ENCODE measurements around the gene UGGT2. TPM values are rescaled to one million over a fixed set of nuclear protein-coding genes. Genes with fewer than 3 reads are reported as not detected.
"Not testable (repeated sequence)": the region's sequence is repeated elsewhere in the genome, so short reads cannot be mapped to it uniquely, and the experiment has no call there.

The UGGT2 gene
- total RNA-seq, 4 donors from 2014 or later, result 19.5 to 148 (median 41.0) TPM

DNA sequence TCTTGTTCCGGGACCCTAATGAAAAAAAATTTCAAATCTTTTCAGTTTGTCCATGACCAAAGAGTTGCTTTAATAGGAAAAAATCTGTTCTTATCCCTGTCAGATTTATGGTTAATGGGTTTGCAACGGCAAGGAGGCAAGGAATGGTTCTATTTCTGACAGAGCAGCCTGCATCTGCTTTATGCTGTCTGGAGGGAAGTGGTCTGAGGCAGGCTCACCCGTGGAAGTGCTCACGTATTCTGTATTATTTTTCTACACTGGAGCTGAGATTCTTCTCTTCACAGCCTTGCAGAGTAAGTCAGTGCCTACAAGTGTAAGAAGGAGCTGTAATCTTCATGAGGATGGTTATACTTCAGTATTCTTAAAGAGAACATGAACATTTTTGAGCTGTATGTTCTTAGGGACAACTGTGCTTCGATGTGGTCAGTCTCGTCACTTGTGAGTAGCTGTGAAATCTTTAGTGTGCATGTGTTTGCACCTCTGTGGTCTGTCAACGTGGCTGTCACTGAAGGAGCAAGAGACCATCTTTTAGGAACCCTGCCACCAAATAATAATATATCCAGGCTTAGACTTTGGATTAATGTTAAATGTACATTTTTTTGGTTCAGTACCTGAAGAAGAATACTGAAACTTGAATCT is 262.0 kb downstream of the UGGT2 start:
- TF ChIP-seq CTCF (IDR thresholded peaks at IDR 0.05), result no peak
- no peak for TF ChIP-seq POLR2AphosphoS5 (IDR thresholded peaks at IDR 0.05)
- no peak for TF ChIP-seq EP300 (IDR thresholded peaks at IDR 0.05; ENCODE audit: low read depth)
- no peak for TF ChIP-seq POLR2A (IDR thresholded peaks at IDR 0.05)
- H3K4me1 ChIP-seq, result no peaks in the 10 kb centered on the region
- no peaks in the 10 kb centered on the region for H3K9me3 ChIP-seq
- H3K27ac ChIP-seq, result no peak overlapping the region
- no peaks in the 10 kb centered on the region for H3K27me3 ChIP-seq
- H3K36me3 ChIP-seq, result peaks cover 0 to 54% (median 23%) of the 10 kb centered on the region in 4 donors
- in situ Hi-C loops (cut with MboI; ENCODE audit: low pct_ligation_motif_present in 1 of 4, low pct_unique_long_range_greater_than_20kb in 1 of 4, low sequenced_read_pairs in 3 of 4) (no loop called here), intact Hi-C loops (cut with DNase I; ENCODE audit: low total_unique reads) (no loop called here)
- no peak for DNase-seq
- no peak overlapping the region for H3K4me3 ChIP-seq
- 88 to 100% methylated on average over 1 to 7 of the region's 7 CpGs for WGBS, 2 donors (ENCODE audit: low coverage in 1 of 2)

GRCh38 chr13:95789315-95789714 is 263.9 kb downstream of the UGGT2 start:
- H3K27ac ChIP-seq; H3K4me1 ChIP-seq; DNase-seq; H3K27me3 ChIP-seq; H3K4me3 ChIP-seq; H3K9me3 ChIP-seq; intact Hi-C loops (cut with DNase I; ENCODE audit: low total_unique reads); in situ Hi-C loops (cut with MboI; ENCODE audit: low pct_ligation_motif_present in 1 of 4, low pct_unique_long_range_greater_than_20kb in 1 of 4, low sequenced_read_pairs in 3 of 4): not testable (repeated sequence)
- H3K36me3 ChIP-seq, result peaks cover 0 to 54% (median 22%) of the 10 kb centered on the region in 4 donors

- peaks cover 0 to 53% (median 20%) of the 10 kb centered on the region in 4 donors for H3K36me3 ChIP-seq
- no peak overlapping the region for H3K27ac ChIP-seq
- 42 to 43% methylated on average over 2 of the region's 2 CpGs for WGBS, 2 donors (ENCODE audit: low coverage in 1 of 2)
- H3K4me1 ChIP-seq, result peaks cover 0 to 8% (median 3%) of the 10 kb centered on the region in 4 donors
- no peak overlapping the region for H3K4me3 ChIP-seq
- no peak for DNase-seq
- H3K9me3 ChIP-seq, result no peaks in the 10 kb centered on the region
- H3K27me3 ChIP-seq, result no peaks in the 10 kb centered on the region
- intact Hi-C loops (cut with DNase I; ENCODE audit: low total_unique reads), result no loop called here
- in situ Hi-C loops (cut with MboI; ENCODE audit: low pct_ligation_motif_present in 1 of 4, low pct_unique_long_range_greater_than_20kb in 1 of 4, low sequenced_read_pairs in 3 of 4), result no loop called here
- no peak for TF ChIP-seq EP300 (IDR thresholded peaks at IDR 0.05; ENCODE audit: low read depth)
- no peak for TF ChIP-seq CTCF (IDR thresholded peaks at IDR 0.05)
- TF ChIP-seq POLR2AphosphoS5 (IDR thresholded peaks at IDR 0.05), result no peak
- no peak for TF ChIP-seq POLR2A (IDR thresholded peaks at IDR 0.05)
These were observed 265.1 kb downstream of the UGGT2 start for GRCh38 chr13:95788100-95788463.

GRCh38 chr13:95787356-95788099 is 265.7 kb downstream of the UGGT2 start:
- peaks cover 0 to 48% (median 20%) of the 10 kb centered on the region in 4 donors for H3K36me3 ChIP-seq
- WGBS, 2 donors (ENCODE audit: low coverage in 1 of 2), result 33 to 40% methylated on average over 1 of the region's 1 CpG

More at GRCh38 chr13:95787356-95788099, 265.7 kb downstream of the UGGT2 start:
- Histone ChIP-seq H3K9me3 (no peaks in the 10 kb centered on the region), H3K27ac (no peak overlapping the region), H3K27me3 (no peaks in the 10 kb centered on the region), H3K4me3 (no peak overlapping the region), H3K4me1 (peaks cover 0 to 8% (median 3%) of the 10 kb centered on the region in 4 donors)
- no peak for DNase-seq
- in situ Hi-C loops (cut with MboI; ENCODE audit: low pct_ligation_motif_present in 1 of 4, low pct_unique_long_range_greater_than_20kb in 1 of 4, low sequenced_read_pairs in 3 of 4), result no loop called here
- no peak for TF ChIP-seq EP300 (IDR thresholded peaks at IDR 0.05; ENCODE audit: low read depth)
- TF ChIP-seq CTCF (IDR thresholded peaks at IDR 0.05), result no peak
- no peak for TF ChIP-seq POLR2A (IDR thresholded peaks at IDR 0.05)
- intact Hi-C loops (cut with DNase I; ENCODE audit: low total_unique reads), result no loop called here
